CD4-positive, alpha-beta T cell treated with Interferon alpha-2 for 1 hour (primary cell): Measurements from ENCODE around the gene ODF4.
A peak's percentile ranks its signal among the peaks of the same experiment; 100 is the strongest.
"Not testable (repeated sequence)": the region's sequence is repeated elsewhere in the genome, so short reads cannot be mapped to it uniquely, and the experiment has no call there.

Source experiments
- DNase-seq, 2 donors: peaks; one replicate each; pipeline ENCODE4 v3.0.0-alpha.2; 2020 to 2022

ODF4 gene

GRCh38 chr17:8371786-8372185 is 32.1 kb downstream of the ODF4 start:
- no peak for DNase-seq

GRCh38 chr17:8372422-8372821 is 32.8 kb downstream of the ODF4 start:
- no peak for DNase-seq

DNA sequence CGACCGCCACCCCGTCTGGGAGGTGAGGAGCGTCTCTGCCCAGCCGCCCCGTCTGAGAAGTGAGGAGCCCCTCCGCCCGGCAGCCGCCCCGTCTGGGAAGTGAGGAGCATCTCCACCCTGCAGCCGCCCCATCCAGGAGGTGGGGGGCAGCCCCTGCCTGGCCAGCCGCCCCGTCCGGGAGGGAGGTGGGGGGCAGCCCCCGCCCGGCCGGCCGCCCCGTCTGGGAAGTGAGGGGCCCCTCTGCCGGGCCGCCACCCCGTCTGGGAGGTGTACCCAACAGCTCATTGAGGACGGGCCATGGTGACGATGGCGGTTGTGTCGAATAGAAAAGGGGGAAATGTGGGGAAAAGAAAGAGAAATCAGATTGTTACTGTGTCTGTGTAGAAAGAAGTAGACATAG is 34.2 kb downstream of the ODF4 start:
- DNase-seq = not testable (repeated sequence)

DNA sequence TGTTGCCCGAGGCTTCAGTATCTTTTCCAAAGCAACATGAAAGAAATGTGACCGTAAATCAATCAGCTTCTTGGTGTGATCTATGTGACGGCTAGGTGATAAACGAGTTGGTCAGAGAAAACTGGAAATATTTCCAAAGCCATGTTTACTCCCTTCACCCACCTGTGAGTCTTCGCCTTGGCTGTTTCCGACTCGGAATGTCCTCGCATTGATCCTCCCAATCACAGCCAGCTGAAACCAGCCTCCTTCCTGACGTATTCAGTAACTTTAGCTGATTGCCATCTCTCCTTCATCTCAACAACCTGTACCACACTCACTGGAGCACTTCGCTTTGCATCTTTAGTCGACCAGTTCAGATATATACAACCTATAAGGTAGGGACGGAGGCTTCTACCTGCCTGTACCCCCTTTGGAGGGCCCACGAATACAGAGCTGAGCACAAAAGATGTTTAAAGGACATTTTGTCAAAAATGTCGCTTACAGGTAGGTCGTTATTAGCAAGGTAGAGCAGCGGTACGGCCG is 36.2 kb downstream of the ODF4 start:
- DNase-seq = no peak

- DNase-seq = peak; percentile 86 to 91
Observed at GRCh38 chr17:8376271-8377067, 36.8 kb downstream of the ODF4 start, which contains the start of gene KRABD2. Gene KRABD2, minus strand, starts transcription at chr17:8376704.

DNA sequence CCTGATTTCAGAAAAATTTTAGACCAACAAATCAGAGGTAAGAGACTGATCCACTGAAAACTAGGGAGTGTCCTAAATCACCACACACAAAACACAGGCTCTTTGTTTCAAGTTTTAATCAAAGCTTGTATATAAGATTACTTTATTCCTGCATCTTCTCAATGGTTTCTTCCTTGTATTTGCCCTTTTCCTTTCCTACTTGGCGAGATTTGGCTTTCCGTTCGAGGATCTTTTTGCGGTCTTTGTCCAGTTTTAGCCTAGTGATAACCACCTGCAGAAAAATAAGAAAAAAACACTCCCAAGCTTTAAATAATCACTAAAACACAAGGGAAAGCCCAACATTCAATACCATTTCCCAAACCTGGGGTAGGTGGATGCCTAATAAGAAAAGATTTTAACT is 37.8 kb downstream of the ODF4 start:
- DNase-seq = no peak

DNA sequence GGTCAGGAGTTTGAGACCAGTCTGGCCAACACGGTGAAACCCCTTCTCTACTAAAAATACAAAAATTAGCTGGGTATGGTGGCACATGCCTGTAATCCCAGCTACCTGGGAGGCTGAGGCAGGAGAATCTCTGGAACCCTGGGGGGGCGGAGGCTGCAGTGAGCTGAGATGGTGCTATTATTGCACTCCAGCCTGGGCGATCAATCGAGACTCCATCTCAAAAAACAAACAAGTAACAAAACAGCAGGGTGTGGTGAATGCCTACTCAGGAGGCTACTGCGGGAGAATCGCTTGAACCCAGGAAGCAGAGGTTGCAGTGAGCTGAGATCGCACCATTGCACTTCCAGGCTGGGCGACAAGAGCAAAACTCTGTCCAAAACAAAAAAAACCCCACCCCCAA is 38.5 kb downstream of the ODF4 start:
- not testable (repeated sequence) for DNase-seq

GRCh38 chr17:8380049-8380448 is 40.4 kb downstream of the ODF4 start:
- DNase-seq = no peak

DNA sequence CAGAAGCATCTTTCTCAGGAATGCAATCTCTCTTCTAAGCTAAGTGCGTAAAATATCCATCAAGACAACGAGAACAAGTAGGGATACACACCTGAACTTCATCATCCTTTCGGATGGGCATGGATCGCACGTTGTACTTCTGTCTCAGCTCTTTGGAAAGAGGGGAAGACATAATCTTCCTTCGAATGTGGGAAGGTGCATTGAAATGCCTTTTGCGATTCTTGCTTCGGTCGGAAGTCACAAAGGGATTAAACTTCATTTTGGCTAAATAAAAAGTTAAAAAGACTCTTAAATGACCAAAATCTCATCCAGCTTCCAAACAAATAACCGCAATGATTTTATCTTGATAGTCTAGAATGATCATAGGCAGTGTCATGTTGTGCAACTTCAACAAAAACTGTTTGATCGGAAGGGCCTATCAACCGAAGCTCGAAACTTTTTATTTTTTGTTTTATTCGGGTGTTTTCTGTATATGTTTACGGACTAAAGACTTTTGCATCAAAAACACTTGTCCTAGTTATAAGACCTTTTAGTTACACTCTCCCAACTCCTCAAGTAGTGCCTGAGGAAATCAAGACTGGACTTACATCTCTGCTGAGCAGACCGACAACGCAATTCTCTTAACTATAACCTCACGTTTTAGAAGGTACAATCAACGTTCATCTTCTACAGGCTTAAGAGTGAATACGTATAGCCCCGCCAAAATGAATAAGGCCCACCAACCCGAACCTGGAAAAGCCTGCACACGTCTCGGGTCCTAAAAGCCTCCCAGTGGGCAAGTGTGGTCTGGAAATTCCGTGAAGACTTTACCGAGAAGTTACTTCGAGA is 42.6 kb downstream of the ODF4 start:
- DNase-seq = peak in 1 of 2 donors; percentile 23

- DNase-seq = no peak
Observed at GRCh38 chr17:8382880-8383142, 43.2 kb downstream of the ODF4 start.

- peak; percentile 97 to 98 for DNase-seq
Observed at GRCh38 chr17:8383143-8383822, 43.6 kb downstream of the ODF4 start, which contains the start of gene RPL26. Gene RPL26, minus strand, starts transcription at chr17:8383193. Its CDS starts 883 bp downstream, at chr17:8382310.

GRCh38 chr17:8384801-8385378 is 45.2 kb downstream of the ODF4 start:
- DNase-seq = no peak

DNA sequence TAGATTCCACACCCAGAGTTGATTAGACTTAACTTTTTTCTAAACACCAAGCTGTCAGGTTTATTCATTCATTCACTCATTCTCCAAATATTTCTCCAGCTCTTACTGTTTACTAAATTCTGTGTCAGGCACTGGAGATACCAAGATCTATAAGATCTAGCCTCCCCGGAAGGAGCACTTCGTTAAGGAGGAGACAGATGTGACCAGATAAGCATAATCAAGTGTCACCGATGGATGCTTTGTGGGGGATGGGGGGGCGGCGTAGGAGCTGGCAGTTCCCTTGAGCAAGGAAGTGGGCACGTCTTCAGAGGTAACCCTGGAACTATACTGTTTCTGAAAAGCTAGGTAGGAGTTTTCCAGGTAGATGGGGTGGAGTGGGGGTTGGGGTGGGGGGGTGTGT is 47.2 kb downstream of the ODF4 start:
- DNase-seq = no peak

DNA sequence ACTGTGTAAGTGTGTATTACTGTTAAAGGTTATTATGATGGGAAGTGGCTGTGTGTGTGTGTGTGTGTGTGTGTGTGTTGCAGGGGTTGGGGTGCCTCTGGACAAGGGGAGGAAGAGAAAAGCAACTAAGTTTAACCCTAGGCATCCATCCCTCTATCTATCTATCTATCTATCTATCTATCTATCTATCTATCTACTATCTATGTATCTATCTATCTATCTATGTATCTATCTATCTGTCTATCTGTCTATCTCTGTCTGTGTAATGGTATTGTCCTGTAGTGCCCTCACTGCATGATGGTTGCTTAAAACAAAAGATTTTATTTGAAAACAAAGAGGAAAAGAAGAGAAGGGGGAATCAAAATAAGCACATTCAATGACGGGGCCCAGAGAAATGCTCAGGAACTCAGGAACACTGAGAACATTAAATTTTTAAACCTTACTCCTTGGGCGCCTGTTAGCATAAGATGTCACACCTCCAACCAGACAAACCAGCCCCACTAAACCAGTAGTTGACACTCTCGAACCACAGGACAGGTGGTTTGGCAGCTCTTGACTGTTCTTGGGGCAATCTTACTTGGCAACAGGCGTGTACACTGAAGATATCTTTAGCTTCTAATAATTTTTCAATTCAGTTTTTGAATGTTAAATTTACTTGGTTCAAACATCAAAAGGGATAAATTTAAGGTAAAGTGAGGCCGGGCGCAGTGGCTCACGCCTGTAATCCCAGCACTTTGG is 48.4 kb downstream of the ODF4 start:
- peak; percentile 27 to 57 for DNase-seq

DNA sequence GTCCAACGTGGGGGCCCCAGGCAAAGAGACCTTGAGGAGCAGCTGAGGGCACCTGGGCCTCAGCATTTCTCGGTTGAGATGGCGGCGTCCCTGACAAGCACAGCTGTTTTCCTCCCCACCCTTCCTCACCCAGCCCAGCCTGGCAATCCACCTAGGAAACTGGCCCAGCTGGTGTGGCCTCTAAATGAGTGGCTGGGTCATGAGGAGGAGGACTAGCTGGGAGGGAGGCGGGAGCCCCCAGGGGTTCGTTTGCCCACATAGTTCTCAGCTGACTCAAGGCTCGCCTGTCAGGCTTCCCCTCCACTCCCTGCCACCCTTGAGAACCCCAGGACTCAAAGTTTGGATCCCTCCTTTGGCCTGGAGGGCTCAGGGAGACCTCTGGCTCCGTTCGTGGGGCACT is 52.1 kb downstream of the ODF4 start:
- no peak for DNase-seq

- DNase-seq = no peak
Observed at GRCh38 chr17:8392274-8392673, 52.6 kb downstream of the ODF4 start.

DNA sequence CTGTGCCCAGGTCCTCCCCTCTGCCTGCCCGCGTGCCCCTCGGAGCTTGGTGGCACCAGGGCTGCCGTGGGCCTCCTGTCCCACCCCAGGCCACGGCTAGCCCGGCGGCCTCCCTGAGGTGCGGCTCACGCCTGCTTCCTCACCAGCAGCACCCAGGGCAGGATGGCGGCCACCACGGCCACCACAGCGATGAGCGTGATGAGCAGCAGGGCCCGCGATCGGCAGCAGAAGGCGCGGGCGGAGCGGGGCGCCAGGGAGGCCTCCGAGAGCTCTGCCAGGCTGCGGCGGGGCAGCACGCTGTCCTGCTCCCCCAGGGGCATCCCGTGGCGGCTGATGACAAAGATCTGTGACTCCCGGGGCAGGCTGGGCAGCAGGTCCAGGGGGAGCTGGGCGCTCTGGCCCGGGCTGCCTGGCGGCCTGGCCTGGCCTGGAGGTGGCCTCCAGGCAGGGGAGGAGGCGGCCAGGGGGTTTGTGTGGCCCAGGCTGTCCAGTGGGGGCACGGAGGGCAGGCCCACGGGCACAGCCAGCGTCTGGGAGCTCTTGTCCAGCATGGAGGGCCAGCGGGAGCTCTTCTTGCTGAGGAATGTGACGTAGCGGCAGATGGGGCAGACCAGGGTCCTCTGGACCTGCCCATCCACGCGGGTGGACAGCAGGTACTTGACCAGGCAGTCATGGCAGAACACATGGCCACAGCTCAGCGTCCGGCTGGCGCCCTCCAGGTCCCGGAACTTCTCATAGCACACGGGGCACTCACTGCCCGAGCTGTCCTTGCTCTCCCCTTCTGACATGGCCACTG is 53.2 kb downstream of the ODF4 start:
- no peak for DNase-seq

GRCh38 chr17:8393470-8394231 is 54.0 kb downstream of the ODF4 start:
- peak; percentile 53 to 67 for DNase-seq

- DNase-seq = not testable (repeated sequence)
Observed at GRCh38 chr17:8394497-8394896, 54.9 kb downstream of the ODF4 start.
